Endothelial cell (in vitro differentiated cells): ENCODE measurements around the gene PPP6R1. TPM values are rescaled to one million over a fixed set of nuclear protein-coding genes. Genes with fewer than 3 reads are reported as not detected.

ENCODE experiments used
- DNase-seq: peaks from one replicate; pipeline ENCODE4 v3.0.0; 2021; ENCODE audit warnings: low spot score
- H3K27ac Mint-ChIP-seq: one replicate; pipeline ENCODE4 v1.8.0; 2021; ENCODE audit warnings: mixed read lengths, inconsistent platforms; ENCODE audit not compliant: unreplicated experiment
- H3K27me3 Mint-ChIP-seq: one replicate; pipeline ENCODE4 v1.8.0; 2021; ENCODE audit warnings: mild to moderate bottlenecking, moderate library complexity, mixed read lengths, inconsistent platforms; ENCODE audit not compliant: unreplicated experiment
- H3K36me3 Mint-ChIP-seq: one replicate; pipeline ENCODE4 v1.8.0; 2021; ENCODE audit warnings: mild to moderate bottlenecking, low read depth, mixed read lengths, inconsistent platforms; ENCODE audit not compliant: unreplicated experiment
- H3K4me1 Mint-ChIP-seq: one replicate; pipeline ENCODE4 v1.8.0; 2021; ENCODE audit warnings: mild to moderate bottlenecking, mixed read lengths, inconsistent platforms; ENCODE audit not compliant: unreplicated experiment
- H3K4me3 Mint-ChIP-seq: one replicate; pipeline ENCODE4 v1.8.0; 2021; ENCODE audit warnings: mild to moderate bottlenecking, mixed read lengths, inconsistent platforms; ENCODE audit not compliant: unreplicated experiment
- H3K9me3 Mint-ChIP-seq: one replicate; pipeline ENCODE4 v1.8.0; 2021; ENCODE audit warnings: mixed read lengths, inconsistent platforms; ENCODE audit not compliant: unreplicated experiment
- CTCF ChIP-seq: fragments of 200-600 bp; sonication (generic); IDR thresholded peaks from one replicate; pipeline ENCODE4 v1.5.0; 2021; ENCODE audit warnings: antibody characterized with exemption; ENCODE audit not compliant: unreplicated experiment
- total RNA-seq: library from RNA; stranded (reverse); fragmentation: NEBNext Ultra II Directional; extraction: Animal tissue kit (Norgen Biotek cat#: 25700); gene quantifications from one replicate; pipeline ENCODE4 v1.2.1, GENCODE V29; 2021; ENCODE audit not compliant: unreplicated experiment

Gene PPP6R1
- total RNA-seq, 1 donor from 2014 or later: 65.6 TPM

GRCh38 chr19:55285229-55285890 lies 26.5 kb upstream of the PPP6R1 start:
- H3K9me3 Mint-ChIP-seq: no peaks in the 10 kb centered on the region
- no peak overlapping the region for H3K27ac Mint-ChIP-seq
- no peak for TF ChIP-seq CTCF
- H3K4me3 Mint-ChIP-seq: peak overlapping the region; percentile 56
- no peak for DNase-seq
- peaks cover 2% of the 10 kb centered on the region for H3K4me1 Mint-ChIP-seq
- peaks cover 13% of the 10 kb centered on the region for H3K27me3 Mint-ChIP-seq
- no peaks in the 10 kb centered on the region for H3K36me3 Mint-ChIP-seq

DNA sequence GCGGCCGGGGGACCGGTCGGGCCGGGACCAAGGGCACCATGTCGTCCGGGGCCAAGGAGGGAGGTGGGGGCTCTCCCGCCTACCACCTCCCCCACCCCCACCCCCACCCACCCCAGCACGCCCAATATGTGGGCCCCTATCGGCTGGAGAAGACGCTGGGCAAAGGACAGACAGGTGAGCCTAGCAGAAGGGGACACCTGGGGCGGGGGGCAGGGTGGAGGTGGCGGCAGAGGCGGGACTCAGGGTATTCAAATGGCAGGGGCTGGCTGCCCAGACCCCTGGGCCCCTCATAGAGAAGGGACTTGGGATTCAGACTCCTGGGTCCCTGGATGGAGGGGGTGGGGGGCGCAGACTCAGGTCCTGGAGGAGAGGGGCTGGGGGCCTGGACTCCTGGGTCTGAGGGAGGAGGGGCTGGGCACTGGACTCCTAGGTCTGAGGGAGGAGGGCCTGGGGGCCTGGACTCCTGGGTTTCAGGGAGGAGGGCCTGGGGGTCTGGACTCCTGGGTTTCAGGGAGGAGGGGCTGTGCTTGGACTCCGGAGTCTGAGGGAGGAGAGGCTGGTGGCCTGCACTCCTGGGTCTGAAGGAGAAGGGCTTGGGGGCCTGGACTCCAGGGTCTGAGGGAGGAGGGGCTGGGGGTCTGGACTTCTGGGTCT lies 25.7 kb upstream of the PPP6R1 start:
- TF ChIP-seq CTCF: no peak
- Mint-ChIP-seq H3K9me3 (no peaks in the 10 kb centered on the region), H3K27ac (no peak overlapping the region), H3K4me3 (peak overlapping the region; percentile 56), H3K27me3 (peaks cover 17% of the 10 kb centered on the region), H3K36me3 (no peaks in the 10 kb centered on the region), H3K4me1 (peaks cover 7% of the 10 kb centered on the region)
- DNase-seq: no peak

- Mint-ChIP-seq H3K9me3 (no peaks in the 10 kb centered on the region), H3K4me1 (peaks cover 7% of the 10 kb centered on the region), H3K27ac (peak within 1 kb of the TSS; percentile 57), H3K4me3 (peak within 1 kb of the TSS; percentile 86), H3K36me3 (no peaks in the 10 kb centered on the region), H3K27me3 (peaks cover 19% of the 10 kb centered on the region)
- TF ChIP-seq CTCF: no peak
- DNase-seq: peak; percentile 54
Observed at GRCh38 chr19:55283548-55284377, 24.9 kb upstream of the PPP6R1 start, which contains the start of gene BRSK1. BRSK1 (plus strand) TSS chr19:55283997; CDS start chr19:55284443, 446 bp downstream.

- Mint-ChIP-seq H3K9me3 (no peaks in the 10 kb centered on the region), H3K4me3 (peak within 1 kb of the TSS; percentile 95), H3K4me1 (peaks cover 7% of the 10 kb centered on the region), H3K27ac (peak within 1 kb of the TSS; percentile 98), H3K27me3 (peaks cover 22% of the 10 kb centered on the region), H3K36me3 (peaks cover 4% of the 10 kb centered on the region)
- TF ChIP-seq CTCF: no peak
- DNase-seq: peak; percentile 92
Observed at GRCh38 chr19:55279770-55280643, 21.2 kb upstream of the PPP6R1 start, which contains the start of gene HSPBP1. HSPBP1 (minus strand) TSS chr19:55280110; CDS start chr19:55279608, 502 bp downstream.
